Mucosa of descending colon (tissue), 3 donors: ENCODE data around the gene HPCAL4. TPM values are rescaled to one million over a fixed set of nuclear protein-coding genes. Genes with fewer than 3 reads are reported as not detected.

Source experiments
- ATAC-seq: fragments of 200-7000 bp; cut with Tn5 transposase; one replicate; pipeline ENCODE4 v1.9.1; 2020; ENCODE audit warnings: mild to moderate bottlenecking, moderate library complexity
- DNase-seq, 3 donors: peaks; one replicate each; pipeline ENCODE4 v3.0.0-alpha.2; 2020
- H3K36me3 ChIP-seq: fragments of 200-600 bp; one replicate; pipeline ENCODE4 v1.8.0; 2021; ENCODE audit warnings: low read depth, mild to moderate bottlenecking
- H3K4me1 ChIP-seq: fragments of 200-600 bp; one replicate; pipeline ENCODE4 v1.8.0; 2021; ENCODE audit warnings: low read depth, mild to moderate bottlenecking
- H3K4me3 ChIP-seq: fragments of 200-600 bp; one replicate; pipeline ENCODE4 v1.8.0; 2021; ENCODE audit warnings: mild to moderate bottlenecking
- H3K9me3 ChIP-seq: fragments of 200-600 bp; one replicate; pipeline ENCODE4 v1.8.0; 2021; ENCODE audit warnings: mild to moderate bottlenecking
- intact Hi-C, 2 donors: fragments of 100-400 bp; cut with DNase I in 1 of 2; cut with micrococcal nuclease in 1 of 2; formaldehyde crosslinking; loops; one replicate each; pipeline versions ENCODE4 v1.11.0 to v1.11.1; 2022; cut with DNase I, micrococcal nuclease
- long read RNA-seq, 2 donors: library from polyadenylated mRNA; unstranded; transcript quantifications; one replicate each; pipeline ENCODE4 v2.0.0, GENCODE V29; 2019 to 2021
- total RNA-seq, 3 donors: library from RNA; stranded (reverse); fragmentation: NEBNext Ultra II Directional in 2 of 3; extraction: Animal tissue kit (Norgen Biotek cat#: 25700) in 2 of 3; gene quantifications; one replicate each; pipeline versions ENCODE4 v1.2.1 to v1.2.4, GENCODE V29; 2021 to 2023
- TF ChIP-seq, protein P1 (sequence below): fragments of 200-600 bp; IDR thresholded peaks from one replicate; pipeline ENCODE4 v1.8.0; 2022; ENCODE audit warnings: antibody characterized with exemption, mild to moderate bottlenecking
- donor health status: DM: no; HTN: no; CAD: no; lungs with moderate emphysema.
- donor health status: DM: no; HTN: no; CAD: no.
- donor health status: DM: no; HTN: yes; CAD: no.

Gene HPCAL4
- under 1 TPM in 2 of 3 donors, not detected in 1; 0.07 to 0.51 TPM for total RNA-seq
- long read RNA-seq, donor 1, full-length matches to known transcripts = 2 of 2 reads
- long read RNA-seq, donor 1, partial matches to known transcripts = 0 of 2 reads
- long read RNA-seq, donor 1, other reads (novel, unspliced or antisense) = 0 of 2 reads
- long read RNA-seq, donor 2 = 0 reads

DNA sequence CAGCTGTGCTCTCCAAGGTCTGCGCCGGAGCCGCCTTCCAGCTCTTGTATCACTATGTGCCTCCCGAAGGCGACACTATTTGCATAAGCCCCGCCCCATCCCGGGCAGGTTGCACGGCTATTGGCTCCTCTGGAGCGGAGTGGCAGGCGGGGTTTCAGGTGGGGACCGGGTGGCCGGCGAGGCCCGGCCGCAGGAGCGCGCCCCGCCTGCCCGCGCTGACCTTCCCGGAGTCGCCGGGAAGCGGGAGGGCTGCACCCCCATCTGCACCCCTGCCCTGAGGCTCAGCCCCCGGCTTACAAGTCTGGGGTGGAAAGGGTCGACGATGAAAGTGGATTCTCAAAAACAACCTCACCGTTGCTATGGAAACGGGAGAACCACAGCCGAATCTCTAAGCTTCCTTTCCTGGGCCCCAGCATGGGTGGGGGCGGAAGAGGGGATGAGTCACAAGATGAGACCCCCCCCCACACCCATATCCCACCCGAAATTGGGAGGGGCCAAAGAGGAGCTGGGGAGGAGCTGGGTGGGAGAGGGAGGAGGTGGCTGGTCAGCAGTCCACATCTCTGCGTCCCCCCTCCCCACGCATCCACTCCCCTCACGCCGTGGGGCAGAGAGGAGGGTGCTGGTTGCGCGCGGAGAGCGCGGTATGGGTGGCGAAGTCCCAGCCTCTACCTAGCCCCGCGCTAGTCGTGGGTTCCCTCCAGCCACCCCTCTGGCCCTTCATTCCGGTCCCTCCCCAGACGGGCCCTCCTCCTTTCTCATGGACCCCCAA is at the start of gene HPCAL4:
Gene HPCAL4, minus strand, starts transcription at position 51 of the 769 bp plus-strand sequence. CDS start 6,830 bp downstream, outside the sequence.
- Histone ChIP-seq H3K9me3 (no peaks in the 10 kb centered on the region), H3K36me3 (no peaks in the 10 kb centered on the region), H3K4me3 (no peak within 1 kb of the TSS), H3K4me1 (peaks cover 18% of the 10 kb centered on the region)
- intact Hi-C loops = no loop called here
- ATAC-seq (peak; percentile 99), DNase-seq (peak; percentile 88 to 93 (median 92))
- TF ChIP-seq, protein P1, sequence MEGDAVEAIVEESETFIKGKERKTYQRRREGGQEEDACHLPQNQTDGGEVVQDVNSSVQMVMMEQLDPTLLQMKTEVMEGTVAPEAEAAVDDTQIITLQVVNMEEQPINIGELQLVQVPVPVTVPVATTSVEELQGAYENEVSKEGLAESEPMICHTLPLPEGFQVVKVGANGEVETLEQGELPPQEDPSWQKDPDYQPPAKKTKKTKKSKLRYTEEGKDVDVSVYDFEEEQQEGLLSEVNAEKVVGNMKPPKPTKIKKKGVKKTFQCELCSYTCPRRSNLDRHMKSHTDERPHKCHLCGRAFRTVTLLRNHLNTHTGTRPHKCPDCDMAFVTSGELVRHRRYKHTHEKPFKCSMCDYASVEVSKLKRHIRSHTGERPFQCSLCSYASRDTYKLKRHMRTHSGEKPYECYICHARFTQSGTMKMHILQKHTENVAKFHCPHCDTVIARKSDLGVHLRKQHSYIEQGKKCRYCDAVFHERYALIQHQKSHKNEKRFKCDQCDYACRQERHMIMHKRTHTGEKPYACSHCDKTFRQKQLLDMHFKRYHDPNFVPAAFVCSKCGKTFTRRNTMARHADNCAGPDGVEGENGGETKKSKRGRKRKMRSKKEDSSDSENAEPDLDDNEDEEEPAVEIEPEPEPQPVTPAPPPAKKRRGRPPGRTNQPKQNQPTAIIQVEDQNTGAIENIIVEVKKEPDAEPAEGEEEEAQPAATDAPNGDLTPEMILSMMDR = no peak

DNA sequence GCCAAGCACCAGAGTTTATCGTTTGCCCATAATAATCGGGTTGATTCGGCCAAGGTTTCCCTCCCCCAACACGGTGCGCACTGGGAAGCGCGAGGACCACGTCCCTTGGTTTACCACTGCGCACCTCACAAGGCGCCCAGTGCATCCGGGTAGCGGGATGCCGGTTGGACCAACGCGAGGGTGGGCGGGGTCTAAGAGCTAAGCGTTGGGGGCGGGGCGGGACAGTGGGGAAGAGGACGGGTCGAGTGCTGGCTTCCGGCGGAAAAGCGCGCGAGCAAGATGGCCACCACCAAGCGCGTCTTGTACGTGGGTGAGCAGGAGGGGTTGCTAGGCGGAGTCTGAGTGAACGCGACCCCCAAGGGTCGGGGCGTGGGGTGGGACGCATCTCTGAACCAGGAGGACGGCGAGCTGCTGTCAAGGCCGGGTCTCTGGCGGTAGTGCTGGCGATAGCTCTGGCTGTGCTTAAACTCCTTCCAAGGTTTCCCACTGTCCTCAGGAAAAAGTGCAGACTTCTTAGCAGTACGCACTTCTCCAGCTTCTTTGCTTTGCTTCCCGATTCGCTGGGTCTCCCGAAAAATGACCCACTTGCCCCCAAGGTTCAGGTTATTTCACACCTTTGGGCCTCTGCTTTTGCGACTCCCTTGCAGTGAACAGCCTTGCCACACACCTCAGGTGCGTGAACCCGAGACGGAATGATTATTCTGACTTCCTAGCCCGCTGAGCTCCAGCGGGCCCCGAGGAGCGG is 47.6 kb upstream of the HPCAL4 start, which contains the start of gene PPIE:
Gene PPIE, plus strand, starts transcription at position 261 of the 745 bp plus-strand sequence. Its CDS starts 19 bp downstream, at position 280.
- H3K9me3 ChIP-seq = no peaks in the 10 kb centered on the region
- ATAC-seq (peak; percentile 100), DNase-seq (peak; percentile 96 to 98 (median 97))
- H3K4me3 ChIP-seq = peak within 1 kb of the TSS; percentile 50
- intact Hi-C loops = no loop called here
- peaks cover 4% of the 10 kb centered on the region for H3K36me3 ChIP-seq
- TF ChIP-seq, protein P1 = no peak
- H3K4me1 ChIP-seq = peaks cover 6% of the 10 kb centered on the region

DNA sequence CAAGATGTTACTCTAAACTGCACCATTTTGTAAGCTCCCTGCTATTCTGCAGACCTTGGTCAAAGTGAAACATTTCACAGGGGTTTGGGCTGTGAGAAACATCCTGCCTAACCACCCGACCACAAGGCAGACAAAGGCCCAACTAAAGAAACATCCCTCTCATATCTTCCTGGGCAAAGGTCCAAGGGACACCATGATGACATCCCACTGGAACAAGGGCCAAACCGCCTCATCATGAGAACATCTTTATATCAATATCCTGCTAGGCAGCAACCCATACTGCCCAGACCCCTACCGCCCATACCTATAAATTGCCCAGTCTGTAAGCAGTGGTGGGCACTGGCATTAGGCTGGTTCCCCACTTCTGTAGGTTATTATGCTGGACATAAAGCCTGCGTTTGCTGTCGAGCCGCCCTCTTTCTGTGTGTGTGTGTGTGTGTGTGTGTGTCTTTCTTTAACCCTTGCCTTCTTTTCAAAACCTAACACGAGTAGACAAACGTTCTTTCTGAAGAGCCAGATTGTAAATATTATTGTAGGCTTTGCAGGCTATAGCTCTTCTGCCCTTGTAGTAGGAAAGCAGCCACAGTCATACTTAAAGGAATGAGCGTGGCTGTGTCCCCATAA is 46.4 kb upstream of the HPCAL4 start:
- DNase-seq (no peak), ATAC-seq (no peak)
- peaks cover 6% of the 10 kb centered on the region for H3K4me1 ChIP-seq
- H3K9me3 ChIP-seq = no peaks in the 10 kb centered on the region
- TF ChIP-seq, protein P1 = no peak
- H3K4me3 ChIP-seq = no peak overlapping the region
- intact Hi-C loops = no loop called here
- no peaks in the 10 kb centered on the region for H3K36me3 ChIP-seq

DNA sequence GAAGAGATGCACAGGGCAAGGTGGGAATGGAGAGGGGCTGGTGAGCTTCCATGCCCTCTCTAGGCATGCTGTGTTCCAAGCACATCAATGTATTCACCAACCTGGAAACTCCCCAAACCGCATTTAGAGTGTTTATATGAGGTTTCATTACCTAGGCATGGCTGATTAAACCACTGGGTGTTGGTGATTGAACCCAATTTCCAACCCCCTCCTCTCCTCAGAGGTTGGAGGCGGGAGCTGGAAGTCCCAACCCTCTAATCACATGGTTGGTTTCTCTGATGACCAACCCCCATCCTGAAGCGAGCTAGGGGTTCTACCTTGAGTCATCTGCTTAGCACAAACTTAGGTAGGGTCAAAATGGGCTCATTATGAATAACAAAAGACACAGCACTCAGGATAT is 44.5 kb upstream of the HPCAL4 start:
- no peak overlapping the region for H3K4me3 ChIP-seq
- DNase-seq (no peak), ATAC-seq (no peak)
- no peaks in the 10 kb centered on the region for H3K36me3 ChIP-seq
- no peaks in the 10 kb centered on the region for H3K9me3 ChIP-seq
- TF ChIP-seq, protein P1 = no peak
- intact Hi-C loops = no loop called here
- H3K4me1 ChIP-seq = peaks cover 3% of the 10 kb centered on the region

DNA sequence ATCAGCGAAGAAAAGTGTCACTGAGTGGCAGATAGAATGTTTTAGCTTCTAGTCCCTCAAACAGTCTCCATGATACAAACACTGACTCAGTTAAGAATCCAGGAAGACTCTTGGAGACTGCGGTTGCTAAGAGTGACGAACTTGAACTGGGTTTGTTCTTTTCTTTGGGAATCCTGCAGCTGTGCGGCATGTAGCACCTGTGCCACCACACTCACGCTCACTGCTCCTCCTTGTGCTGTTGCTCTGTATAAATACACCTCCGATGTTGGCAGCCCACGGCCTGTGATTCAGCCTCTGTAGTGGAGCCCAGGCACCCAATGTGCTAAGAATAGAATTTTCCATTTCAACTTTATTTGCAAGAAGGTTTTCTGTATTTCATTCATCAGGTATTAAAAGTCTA is 41.9 kb upstream of the HPCAL4 start:
- Histone ChIP-seq H3K4me1 (no peaks in the 10 kb centered on the region), H3K36me3 (no peaks in the 10 kb centered on the region), H3K4me3 (no peak overlapping the region), H3K9me3 (no peaks in the 10 kb centered on the region)
- intact Hi-C loops = no loop called here
- TF ChIP-seq, protein P1 = no peak
- no peak for DNase-seq
- ATAC-seq = no peak
